T1000 (cell line): ENCODE results near the gene CPED1.

Source experiments
- DNase-seq: peaks from one replicate; lab custom pipeline; 2025; ENCODE audit warnings: mixed read lengths; lab: John Stamatoyannopoulos, UW

Gene CPED1

GRCh38 chr7:121323515-121324302 lies 335.2 kb downstream of the CPED1 start:
- DNase-seq, result no peak

GRCh38 chr7:121327671-121328070 lies 339.2 kb downstream of the CPED1 start:
- no peak for DNase-seq

GRCh38 chr7:121328508-121329190 lies 340.1 kb downstream of the CPED1 start, which contains the start of gene WNT16:
WNT16 (plus strand) TSS chr7:121329000; CDS start chr7:121329293, 293 bp downstream.
- no peak for DNase-seq

GRCh38 chr7:121329191-121330052 lies 340.9 kb downstream of the CPED1 start:
- no peak for DNase-seq

- DNase-seq, result no peak
These were observed 341.7 kb downstream of the CPED1 start for GRCh38 chr7:121330053-121330833.

GRCh38 chr7:121331048-121331447 lies 342.5 kb downstream of the CPED1 start:
- no peak for DNase-seq

- no peak for DNase-seq
These were observed 343.1 kb downstream of the CPED1 start for GRCh38 chr7:121331574-121331973.

- DNase-seq, result no peak
These were observed 345.9 kb downstream of the CPED1 start for GRCh38 chr7:121334376-121334775.

GRCh38 chr7:121334875-121335648 lies 346.6 kb downstream of the CPED1 start:
- DNase-seq, result no peak

GRCh38 chr7:121336579-121336978 lies 348.1 kb downstream of the CPED1 start:
- no peak for DNase-seq

- DNase-seq, result no peak
These were observed 348.9 kb downstream of the CPED1 start for GRCh38 chr7:121337398-121337797.

GRCh38 chr7:121339082-121339481 lies 350.6 kb downstream of the CPED1 start:
- no peak for DNase-seq

- no peak for DNase-seq
These were observed 353.4 kb downstream of the CPED1 start for GRCh38 chr7:121341933-121342332.

- DNase-seq, result no peak
These were observed 354.1 kb downstream of the CPED1 start for GRCh38 chr7:121342631-121343030.

- DNase-seq, result no peak
These were observed 354.8 kb downstream of the CPED1 start for GRCh38 chr7:121343302-121343701.

GRCh38 chr7:121344093-121344492 lies 355.6 kb downstream of the CPED1 start:
- no peak for DNase-seq

GRCh38 chr7:121344497-121344896 lies 356.0 kb downstream of the CPED1 start:
- no peak for DNase-seq
